ENCODE results near the gene LYPLAL1.

The LYPLAL1 gene

DNA sequence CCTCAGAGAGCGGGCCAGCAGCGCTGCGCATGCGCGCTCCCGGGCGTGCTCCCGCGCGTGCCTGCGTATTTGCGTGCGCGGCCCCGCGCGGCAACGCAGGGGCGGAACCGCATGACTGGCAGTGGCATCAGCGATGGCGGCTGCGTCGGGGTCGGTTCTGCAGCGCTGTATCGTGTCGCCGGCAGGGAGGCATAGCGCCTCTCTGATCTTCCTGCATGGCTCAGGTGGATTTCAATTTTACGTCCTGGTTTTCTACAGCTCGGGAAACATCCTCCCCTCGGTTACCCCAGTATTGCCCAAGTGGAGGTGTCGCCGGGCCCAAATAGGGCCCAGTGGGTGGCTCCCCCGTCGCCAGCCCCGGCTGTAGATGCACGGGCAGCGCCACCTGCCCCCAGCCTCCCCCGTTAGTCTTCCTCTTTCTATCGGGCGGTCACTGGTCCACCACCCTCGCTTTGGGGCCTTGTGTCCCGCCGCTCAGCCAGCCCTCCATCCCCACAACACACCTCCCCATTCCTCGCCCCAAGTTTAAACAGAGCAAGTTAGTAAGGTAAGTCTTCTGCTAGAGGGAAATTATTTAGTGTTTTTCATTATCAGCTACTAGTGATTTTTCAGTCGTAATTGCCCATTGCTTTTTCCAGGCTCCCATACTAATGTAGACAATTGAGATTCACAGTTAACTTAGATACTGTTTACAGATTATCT lies at the start of gene LYPLAL1:
TSS of gene LYPLAL1 (plus strand) at position 121 of the 702 bp plus-strand sequence. CDS start at position 134, 13 bp downstream.
- peak; percentile 85 to 86 for DNase-seq

GRCh38 chr1:219124163-219124562 lies 49.5 kb upstream of the LYPLAL1 start:
- DNase-seq, result no peak

DNA sequence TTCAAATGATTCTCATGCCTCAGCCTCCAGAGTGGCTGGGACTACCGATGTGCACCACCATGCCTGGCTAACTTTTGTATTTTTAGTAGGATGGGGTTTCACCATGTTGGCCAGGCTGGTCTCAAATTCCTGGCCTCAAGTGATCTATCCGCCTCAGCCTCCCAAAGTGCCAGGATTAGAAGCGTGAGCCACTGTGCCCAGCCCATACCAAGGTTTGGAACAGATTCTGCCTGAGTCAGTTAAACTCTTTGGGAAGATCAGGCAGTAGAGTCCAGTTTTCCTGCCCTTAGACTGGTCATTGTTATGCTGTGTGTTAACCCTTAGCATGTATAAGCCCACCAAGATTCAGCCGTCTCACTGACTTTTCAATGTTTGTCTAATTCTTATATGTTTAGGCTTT lies 48.3 kb upstream of the LYPLAL1 start:
- DNase-seq, result no peak

DNA sequence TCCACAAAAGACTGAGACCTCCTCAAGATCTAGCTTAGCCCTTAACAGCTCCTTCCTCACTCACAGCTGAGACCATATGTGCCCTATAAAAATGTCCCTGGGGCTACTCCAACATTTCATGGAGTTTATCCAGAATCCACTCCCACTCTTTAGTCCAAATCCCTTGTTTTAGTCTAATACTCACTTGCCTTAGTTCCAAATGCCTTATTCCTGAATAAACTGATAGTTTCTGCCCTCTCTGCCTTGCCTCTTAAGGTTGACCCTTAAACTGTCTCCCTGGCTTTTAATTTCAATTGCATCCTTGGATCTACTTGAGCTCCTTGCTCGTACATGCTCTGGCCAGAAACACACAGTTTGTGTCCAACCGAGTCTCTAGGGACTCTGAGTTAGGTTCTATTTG lies 47.3 kb upstream of the LYPLAL1 start:
- DNase-seq, result no peak

DNA sequence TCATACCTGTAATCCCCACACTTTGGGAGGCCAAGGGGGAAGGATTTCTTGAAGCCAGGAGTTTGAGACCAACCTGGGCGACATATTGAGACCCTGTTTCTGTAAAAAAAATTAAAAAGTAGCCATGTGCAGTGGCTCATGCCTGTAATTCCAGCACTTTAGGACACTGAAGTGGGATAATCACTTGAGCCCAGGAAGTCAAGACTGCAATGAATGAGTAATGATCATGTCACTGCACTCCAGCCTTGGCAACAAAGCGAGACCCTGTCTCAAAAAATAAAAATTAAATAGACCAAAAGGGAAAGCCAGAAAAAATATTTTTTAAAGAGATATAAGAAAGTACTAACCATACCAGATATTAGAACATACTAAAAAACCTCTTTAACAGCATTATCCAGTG lies 44.7 kb upstream of the LYPLAL1 start:
- no peak for DNase-seq

GRCh38 chr1:219130366-219130935 lies 43.2 kb upstream of the LYPLAL1 start:
- DNase-seq, result no peak

DNA sequence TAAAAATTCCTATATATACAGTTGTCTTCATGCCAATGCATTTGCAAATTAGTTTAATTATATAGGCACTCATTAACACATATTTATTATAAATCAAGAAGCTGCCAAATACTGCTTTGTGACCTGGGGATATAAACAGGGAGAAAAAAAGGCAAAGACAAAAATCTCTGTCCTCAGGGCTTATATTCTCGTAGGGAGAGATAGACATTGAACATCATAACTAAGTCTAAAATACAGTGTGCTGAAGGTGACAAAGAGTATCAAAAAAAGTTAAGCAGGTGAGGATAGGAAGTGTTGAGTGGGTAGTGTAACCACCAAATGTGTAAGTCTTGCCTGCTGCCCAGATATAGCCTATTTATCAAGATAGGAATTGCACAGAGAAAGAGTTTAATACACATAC lies 40.7 kb upstream of the LYPLAL1 start:
- DNase-seq, result no peak

DNA sequence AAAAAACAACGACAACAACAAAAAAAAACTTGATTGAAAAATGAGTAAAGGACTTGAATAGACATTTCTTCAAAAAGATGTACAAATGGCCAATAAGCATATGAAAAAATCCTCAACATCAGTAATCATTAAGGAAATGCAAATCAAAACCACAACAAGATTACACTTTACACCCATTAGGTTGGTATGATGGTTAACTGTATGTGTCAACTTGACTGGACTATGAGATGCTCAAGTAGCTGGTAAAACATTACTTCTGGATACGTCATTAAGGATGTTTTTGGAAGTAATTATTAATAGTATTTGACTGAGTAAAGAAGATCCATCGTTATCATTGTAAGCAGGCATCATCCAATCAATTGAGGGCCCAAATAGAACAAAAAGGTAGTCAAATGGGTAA lies 34.9 kb upstream of the LYPLAL1 start:
- no peak for DNase-seq

DNA sequence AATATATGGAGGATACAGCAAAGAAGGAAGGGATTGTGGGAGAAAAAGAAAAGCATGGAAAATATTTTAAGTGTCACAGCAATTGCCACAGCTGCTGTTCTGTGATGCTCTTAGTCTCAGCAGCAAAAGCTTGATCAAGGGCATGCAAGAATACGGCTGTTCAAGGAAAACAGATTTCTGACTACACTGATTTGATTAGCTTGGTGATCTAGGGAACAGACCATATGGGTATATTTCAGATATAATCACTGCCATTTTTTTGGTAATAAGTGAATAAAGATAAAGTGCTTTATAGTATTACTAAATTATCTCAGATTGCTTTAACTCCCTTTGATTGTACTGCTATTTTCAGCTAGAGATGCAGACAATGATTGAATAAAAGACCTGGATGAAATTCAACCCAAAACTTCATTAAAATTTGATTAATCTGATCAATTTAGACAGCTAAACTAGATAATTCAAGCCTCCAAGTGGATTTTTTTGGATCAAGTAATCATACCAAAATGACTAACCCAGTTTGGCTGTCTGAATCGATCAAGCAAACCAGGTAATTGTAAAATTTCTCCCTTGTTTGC lies 33.3 kb upstream of the LYPLAL1 start:
- DNase-seq, result no peak

DNA sequence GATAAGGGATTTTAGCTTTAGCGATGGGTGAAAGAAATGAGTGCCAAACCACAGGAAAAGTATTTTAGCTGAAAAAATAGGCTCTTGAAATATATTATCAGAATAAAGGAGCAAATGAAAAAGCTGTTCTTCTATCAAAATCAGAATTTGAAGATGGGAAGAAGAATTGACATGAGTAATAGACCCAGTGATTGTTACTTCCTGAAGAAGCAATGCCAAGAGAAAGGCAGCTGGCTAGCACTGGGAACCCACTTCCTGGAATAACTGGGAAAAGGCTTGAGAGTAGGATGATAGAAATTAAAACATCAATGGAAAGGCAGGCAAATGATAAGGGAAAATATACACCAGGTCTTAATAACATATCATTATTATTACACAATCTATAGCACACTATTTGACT lies 29.9 kb upstream of the LYPLAL1 start:
- DNase-seq, result no peak

DNA sequence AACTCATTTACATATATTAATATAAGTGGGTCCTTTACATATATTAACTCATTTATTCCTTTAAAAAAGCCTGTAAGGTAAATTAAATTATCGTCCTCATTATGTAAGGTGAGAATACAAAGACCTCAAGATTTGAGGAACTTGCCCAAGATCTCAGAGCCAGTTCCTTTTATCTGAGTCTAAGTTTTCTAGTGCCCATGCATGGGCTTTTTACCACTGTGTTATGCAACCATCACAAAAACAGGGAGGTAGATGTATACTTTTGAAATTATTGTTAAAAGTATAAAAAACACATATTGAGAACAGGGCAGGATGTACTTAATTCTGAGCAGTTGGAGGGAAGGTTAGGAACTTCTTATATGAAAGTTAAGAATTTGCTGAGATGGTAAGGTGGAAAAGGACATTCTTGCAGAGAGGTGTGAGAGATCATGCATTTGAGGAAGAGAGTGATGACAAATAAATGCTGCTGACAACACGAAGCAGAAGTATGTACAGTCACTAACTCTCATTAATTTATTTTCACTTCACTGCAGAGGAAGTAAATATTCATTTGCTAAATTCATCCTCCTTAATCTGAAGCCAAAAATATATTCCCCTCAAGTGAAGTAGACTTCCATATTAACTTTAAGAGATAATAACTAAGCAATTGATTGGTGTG lies 28.9 kb upstream of the LYPLAL1 start:
- DNase-seq, result no peak

DNA sequence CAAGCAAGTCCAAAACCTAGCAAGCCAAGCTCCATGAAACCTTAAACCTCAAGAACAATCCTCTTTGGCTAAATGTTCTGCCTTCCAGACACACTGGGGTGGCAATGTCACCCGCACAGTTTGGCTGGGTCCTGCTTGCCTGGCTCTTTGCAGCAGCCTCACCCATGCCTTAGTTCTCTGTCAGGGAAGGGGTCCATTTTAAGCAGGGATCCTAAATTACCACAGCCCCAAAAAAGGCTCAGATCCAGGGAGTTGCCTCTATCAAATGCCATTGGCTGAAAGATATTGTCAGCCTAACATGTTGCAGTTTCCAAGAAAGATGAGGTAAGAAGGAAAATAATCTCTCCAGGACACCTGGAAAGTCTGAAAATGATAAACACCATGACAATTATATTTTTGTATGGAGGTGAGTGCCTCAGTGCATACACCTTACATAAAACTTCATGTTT lies 26.1 kb upstream of the LYPLAL1 start:
- no peak for DNase-seq

DNA sequence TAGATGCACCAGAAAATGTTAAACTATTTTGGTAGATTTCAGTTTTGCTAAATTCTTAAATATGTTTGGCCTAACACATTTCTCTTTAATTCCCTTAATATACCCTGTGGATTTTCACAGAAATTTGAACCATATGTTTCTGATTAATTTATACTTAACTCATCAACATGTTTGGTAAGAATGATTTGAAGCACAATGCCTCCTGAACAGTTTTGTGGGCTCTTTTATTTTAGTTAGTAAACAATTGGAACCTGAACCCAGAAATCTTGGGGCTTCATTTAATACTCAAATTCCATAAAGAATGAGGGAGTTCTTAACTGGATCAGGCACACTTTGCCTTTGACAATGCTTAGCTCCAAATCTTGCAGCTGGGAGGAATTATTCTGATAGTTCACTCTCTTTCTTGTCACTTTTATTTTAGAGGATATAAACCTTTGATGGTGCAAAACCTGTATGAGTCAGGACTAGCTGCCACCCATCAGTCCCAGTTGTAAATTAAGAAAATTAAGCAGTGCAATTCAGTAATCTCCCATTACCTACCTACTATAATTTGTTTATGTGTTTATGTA lies 24.6 kb upstream of the LYPLAL1 start:
- DNase-seq, result no peak

DNA sequence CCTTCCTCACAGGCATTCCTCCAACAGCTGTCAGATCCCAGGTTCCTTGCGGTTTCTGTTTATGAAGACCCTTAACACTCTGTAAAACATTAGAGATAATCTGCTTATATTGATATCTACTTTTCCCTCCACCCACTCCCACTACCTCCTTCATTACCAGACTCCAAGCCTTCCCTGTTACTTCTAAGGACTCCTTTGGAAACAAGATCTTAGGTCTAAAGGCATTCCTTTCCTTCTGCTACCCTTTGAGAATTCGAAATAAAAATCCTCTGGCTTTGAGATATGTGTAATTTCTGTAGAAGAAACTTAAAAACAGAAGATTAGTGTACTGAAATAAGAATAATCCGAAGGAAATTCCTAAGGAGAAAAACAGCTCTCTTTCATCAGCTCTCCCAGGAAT lies 23.7 kb upstream of the LYPLAL1 start:
- DNase-seq, result no peak

- no peak for DNase-seq
These were observed 22.8 kb upstream of the LYPLAL1 start for GRCh38 chr1:219150913-219151312.

- DNase-seq, result no peak
These were observed 22.2 kb upstream of the LYPLAL1 start for GRCh38 chr1:219151467-219151866.

GRCh38 chr1:219152751-219153150 lies 20.9 kb upstream of the LYPLAL1 start:
- no peak for DNase-seq

DNA sequence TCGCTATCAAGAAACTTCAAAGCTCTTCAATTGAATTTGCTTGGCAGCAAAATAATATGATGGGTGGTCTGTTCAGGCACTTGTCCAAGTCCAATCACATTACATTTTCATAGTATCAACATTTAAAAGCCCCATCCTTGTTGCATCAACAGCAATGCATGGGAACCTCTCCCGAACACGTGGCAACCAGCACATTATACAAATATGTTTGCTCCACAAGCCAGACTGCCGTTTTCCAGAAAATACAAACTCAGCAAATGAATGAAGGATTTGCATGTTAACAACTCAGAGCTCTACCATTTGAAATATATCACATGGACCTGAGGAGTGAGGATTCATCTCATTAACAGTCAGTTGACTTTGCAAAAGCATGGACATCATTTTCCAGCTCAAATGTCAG lies 20.0 kb upstream of the LYPLAL1 start:
- DNase-seq, result no peak

DNA sequence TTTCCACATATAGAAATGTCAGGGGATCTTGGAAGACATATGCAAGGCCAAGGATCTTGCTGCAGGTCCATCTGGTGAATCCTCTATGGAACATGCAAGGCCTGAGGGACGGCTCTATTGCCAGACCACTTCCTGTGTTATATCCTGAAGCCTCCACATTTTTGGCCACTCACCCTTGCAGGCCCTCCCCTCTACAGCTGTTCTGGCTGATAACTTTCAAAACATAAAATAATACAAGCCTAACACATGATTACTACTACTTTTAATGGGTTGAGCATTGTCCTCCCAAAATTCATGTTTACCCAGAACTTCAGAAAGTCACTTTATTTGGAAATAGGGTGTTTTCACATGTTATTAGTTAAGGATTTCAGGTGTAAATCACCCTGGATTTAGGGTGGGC lies 18.5 kb upstream of the LYPLAL1 start:
- DNase-seq, result no peak

DNA sequence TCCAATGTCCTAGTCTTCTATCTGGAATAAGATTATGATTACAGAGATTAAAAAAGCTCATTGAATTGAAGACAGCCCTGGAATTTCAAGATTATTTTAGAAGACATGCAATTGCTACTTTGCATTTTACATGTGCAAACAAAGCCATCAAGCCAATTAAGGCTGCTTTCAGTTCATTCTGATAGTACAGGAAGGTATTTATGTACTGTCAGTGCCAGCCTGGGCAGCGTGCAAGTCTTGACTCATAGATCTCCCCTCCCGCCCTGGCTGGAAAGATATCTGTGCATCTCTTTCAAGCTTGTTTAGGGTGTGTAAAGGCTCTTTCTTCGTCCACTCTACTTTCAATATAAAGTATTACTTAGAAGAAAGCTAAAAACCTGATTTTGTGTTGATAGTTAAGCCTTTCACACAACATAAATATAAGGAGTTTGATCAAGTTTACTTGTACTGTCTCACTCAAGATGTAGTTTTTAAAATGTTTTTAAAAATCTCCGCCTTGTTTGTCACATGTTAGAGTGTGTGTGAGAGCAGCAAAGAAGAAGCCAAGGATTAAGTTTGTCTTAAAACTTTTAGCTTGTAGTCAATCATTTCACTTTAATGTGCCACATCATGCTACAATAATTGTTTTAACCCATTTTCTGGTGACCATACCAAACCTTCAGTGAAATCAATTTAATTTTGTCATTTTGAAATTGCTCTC lies 13.6 kb upstream of the LYPLAL1 start:
- DNase-seq, result no peak

DNA sequence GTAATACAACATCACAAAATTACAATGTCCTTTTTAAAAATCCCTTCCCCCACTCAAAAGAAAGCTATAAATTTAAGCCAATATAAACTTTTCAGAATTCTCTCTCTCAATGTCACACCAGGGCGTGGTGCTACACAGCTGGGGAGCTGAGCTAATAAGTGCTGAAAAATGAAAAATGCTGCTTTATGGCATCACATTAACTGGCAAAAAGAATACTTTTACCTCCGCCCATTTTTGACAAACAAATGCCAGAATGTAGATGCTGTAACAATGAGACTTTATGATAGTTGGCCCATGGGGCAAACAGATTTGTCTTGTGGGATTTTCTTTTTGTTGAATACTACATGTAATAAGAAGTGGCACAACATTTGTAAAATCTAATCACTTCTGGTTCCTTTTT lies 12.7 kb upstream of the LYPLAL1 start:
- DNase-seq, result no peak

DNA sequence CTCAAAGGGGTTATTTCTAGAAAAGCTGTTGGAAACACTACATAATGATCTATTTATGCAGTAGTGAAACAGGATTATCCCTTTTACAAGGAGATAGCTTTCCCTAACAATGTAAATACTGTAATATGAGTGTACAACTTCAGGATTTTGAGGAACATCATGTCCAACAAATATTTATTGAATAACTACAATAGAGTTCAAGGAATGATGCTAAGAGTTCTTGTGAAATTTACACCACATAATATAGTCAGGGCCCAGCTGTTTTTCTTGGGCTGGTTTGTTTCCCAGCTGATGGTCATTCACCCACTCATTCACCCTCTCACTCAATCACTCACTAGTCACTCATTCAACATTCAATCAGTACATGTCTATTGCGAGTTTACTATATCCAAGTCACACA lies 12.3 kb upstream of the LYPLAL1 start:
- no peak for DNase-seq

GRCh38 chr1:219163401-219163954 lies 10.2 kb upstream of the LYPLAL1 start:
- no peak for DNase-seq
